ENCODE data around the gene ZBTB26. TPM values are rescaled to one million over a fixed set of nuclear protein-coding genes. Genes with fewer than 3 reads are reported as not detected.

The ZBTB26 gene
- polyA plus RNA-seq, 1 donor from 2014 or later: 8.5 TPM

DNA sequence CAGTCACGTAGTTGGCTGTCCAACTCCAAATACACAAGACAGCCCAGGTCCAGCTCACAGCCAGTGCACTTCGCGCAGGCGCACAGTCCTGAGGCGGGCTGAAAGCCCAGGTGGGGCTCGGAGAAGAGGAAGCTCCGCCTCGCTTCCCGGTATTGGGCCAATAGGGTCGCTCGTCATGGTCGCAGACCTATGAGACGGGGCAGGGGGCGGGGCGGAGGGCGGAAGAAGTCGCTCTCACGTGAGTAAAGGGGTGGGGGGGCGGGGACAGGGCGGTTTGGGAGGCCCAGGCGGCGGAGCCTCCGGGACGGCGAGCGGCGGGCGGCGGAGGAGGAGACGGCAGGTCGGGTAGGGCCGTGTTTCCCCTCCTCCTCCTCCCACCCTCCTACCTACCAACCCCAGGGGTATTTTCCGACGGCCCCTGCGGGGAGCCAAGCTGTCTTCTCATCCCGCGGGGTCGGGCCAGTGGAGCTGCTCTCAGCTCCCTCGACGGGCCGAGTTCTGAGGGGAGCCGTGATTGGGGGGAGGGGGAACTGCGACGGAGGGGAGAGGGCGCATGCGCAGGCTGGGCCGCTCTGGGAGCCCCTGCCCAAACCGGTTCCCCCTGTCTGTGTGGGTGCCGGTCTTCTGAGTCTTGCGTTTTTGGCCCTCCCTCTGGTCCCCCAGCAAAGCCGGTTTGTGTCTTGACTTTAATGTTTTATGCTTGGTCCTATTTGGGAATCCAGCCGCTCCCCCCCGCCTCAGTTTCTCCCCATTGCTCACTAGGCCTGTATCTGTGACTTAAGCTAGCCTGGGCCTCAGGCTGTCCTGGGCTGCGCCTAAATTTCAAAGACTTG is 9.7 kb upstream of the ZBTB26 start, which contains the start of gene RABGAP1:
Gene RABGAP1, plus strand, starts transcription at position 272 of the 833 bp plus-strand sequence. CDS start 16,040 bp downstream, outside the sequence.
- H3K79me2 ChIP-seq (replicated peaks; ENCODE audit: insufficient read depth, low read length): peaks cover 50% of the 10 kb centered on the region
- peak within 1 kb of the TSS; percentile 92 for H3K27ac ChIP-seq (ENCODE audit: low read length)

DNA sequence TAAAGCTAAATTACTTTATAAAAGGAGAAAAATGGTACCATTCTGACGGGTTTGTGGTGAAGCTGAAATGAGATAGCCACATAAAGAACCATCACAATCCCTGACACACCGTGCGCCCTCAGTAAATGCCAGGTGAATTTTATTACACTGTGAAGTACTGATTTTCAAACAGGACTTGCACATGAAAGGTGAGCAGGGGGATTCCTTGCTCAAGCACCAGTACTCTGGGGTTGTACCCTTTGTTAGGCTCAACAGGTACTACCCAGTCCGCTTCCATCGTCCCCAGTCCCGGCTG is 9.1 kb upstream of the ZBTB26 start:
- Histone ChIP-seq H3K9me3 (ENCODE audit: low read length) (no peaks in the 10 kb centered on the region), H3K4me2 (ENCODE audit: low read length) (peak overlapping the region; percentile 54), H3K27me3 (ENCODE audit: insufficient read depth, low read depth, low read length) (no peaks in the 10 kb centered on the region), H3K9ac (ENCODE audit: low read length) (peak overlapping the region; percentile 63), H2AFZ (ENCODE audit: low read depth, low read length) (peak overlapping the region; percentile 96), H3F3A (ENCODE audit: insufficient read depth, low read length, poor library complexity, severe bottlenecking) (no peaks in the 10 kb centered on the region), H3K79me2 (replicated peaks; ENCODE audit: insufficient read depth, low read length) (peaks cover 49% of the 10 kb centered on the region), H3K27ac (ENCODE audit: low read length) (peak overlapping the region; percentile 62), H3K9me2 (ENCODE audit: insufficient read depth, low read length) (no peaks in the 10 kb centered on the region), H4K20me1 (ENCODE audit: insufficient read depth) (no peaks in the 10 kb centered on the region), H3K4me3 (ENCODE audit: low read length) (peak overlapping the region; percentile 72), H3K36me3 (ENCODE audit: insufficient read depth, low read length) (no peaks in the 10 kb centered on the region)
- TF ChIP-seq RAD21 (conservative IDR thresholded peaks at IDR 0.05): no peak
- TF ChIP-seq, protein P1, sequence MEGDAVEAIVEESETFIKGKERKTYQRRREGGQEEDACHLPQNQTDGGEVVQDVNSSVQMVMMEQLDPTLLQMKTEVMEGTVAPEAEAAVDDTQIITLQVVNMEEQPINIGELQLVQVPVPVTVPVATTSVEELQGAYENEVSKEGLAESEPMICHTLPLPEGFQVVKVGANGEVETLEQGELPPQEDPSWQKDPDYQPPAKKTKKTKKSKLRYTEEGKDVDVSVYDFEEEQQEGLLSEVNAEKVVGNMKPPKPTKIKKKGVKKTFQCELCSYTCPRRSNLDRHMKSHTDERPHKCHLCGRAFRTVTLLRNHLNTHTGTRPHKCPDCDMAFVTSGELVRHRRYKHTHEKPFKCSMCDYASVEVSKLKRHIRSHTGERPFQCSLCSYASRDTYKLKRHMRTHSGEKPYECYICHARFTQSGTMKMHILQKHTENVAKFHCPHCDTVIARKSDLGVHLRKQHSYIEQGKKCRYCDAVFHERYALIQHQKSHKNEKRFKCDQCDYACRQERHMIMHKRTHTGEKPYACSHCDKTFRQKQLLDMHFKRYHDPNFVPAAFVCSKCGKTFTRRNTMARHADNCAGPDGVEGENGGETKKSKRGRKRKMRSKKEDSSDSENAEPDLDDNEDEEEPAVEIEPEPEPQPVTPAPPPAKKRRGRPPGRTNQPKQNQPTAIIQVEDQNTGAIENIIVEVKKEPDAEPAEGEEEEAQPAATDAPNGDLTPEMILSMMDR (IDR thresholded peaks at IDR 0.05; ENCODE audit: poor library complexity, severe bottlenecking): no peak
- TF ChIP-seq SMC3 (conservative IDR thresholded peaks at IDR 0.05; ENCODE audit: poor library complexity): no peak
- TF ChIP-seq MXI1 (conservative IDR thresholded peaks at IDR 0.05; ENCODE audit: poor library complexity, severe bottlenecking): no peak
- TF ChIP-seq EP300 (conservative IDR thresholded peaks at IDR 0.05; ENCODE audit: poor library complexity, severe bottlenecking): no peak
- TF ChIP-seq EZH2 (IDR thresholded peaks at IDR 0.05; ENCODE audit: borderline replicate concordance, insufficient read depth, low read length, poor library complexity, severe bottlenecking): no peak
- TF ChIP-seq, protein P2, sequence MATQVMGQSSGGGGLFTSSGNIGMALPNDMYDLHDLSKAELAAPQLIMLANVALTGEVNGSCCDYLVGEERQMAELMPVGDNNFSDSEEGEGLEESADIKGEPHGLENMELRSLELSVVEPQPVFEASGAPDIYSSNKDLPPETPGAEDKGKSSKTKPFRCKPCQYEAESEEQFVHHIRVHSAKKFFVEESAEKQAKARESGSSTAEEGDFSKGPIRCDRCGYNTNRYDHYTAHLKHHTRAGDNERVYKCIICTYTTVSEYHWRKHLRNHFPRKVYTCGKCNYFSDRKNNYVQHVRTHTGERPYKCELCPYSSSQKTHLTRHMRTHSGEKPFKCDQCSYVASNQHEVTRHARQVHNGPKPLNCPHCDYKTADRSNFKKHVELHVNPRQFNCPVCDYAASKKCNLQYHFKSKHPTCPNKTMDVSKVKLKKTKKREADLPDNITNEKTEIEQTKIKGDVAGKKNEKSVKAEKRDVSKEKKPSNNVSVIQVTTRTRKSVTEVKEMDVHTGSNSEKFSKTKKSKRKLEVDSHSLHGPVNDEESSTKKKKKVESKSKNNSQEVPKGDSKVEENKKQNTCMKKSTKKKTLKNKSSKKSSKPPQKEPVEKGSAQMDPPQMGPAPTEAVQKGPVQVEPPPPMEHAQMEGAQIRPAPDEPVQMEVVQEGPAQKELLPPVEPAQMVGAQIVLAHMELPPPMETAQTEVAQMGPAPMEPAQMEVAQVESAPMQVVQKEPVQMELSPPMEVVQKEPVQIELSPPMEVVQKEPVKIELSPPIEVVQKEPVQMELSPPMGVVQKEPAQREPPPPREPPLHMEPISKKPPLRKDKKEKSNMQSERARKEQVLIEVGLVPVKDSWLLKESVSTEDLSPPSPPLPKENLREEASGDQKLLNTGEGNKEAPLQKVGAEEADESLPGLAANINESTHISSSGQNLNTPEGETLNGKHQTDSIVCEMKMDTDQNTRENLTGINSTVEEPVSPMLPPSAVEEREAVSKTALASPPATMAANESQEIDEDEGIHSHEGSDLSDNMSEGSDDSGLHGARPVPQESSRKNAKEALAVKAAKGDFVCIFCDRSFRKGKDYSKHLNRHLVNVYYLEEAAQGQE (IDR thresholded peaks at IDR 0.05; ENCODE audit: borderline replicate concordance): no peak
- TF ChIP-seq POLR2AphosphoS5 (IDR thresholded peaks at IDR 0.05): no peak
- no peak for TF ChIP-seq TAF1 (IDR thresholded peaks at IDR 0.05; ENCODE audit: low read depth)

More for the DNA sequence above, 9.7 kb upstream of the ZBTB26 start, which contains the start of gene RABGAP1:
- Histone ChIP-seq H3K27me3 (ENCODE audit: insufficient read depth, low read depth, low read length) (no peaks in the 10 kb centered on the region), H3K36me3 (ENCODE audit: insufficient read depth, low read length) (no peaks in the 10 kb centered on the region), H3K4me2 (ENCODE audit: low read length) (peak within 1 kb of the TSS; percentile 90), H3K9me2 (ENCODE audit: insufficient read depth, low read length) (no peaks in the 10 kb centered on the region), H3F3A (ENCODE audit: insufficient read depth, low read length, poor library complexity, severe bottlenecking) (no peaks in the 10 kb centered on the region), H3K9me3 (ENCODE audit: low read length) (no peaks in the 10 kb centered on the region), H2AFZ (ENCODE audit: low read depth, low read length) (peak within 1 kb of the TSS; percentile 96), H4K20me1 (ENCODE audit: insufficient read depth) (no peaks in the 10 kb centered on the region), H3K4me3 (ENCODE audit: low read length) (peak within 1 kb of the TSS; percentile 72), H3K9ac (ENCODE audit: low read length) (peak within 1 kb of the TSS; percentile 88)
- TF ChIP-seq SMC3 (conservative IDR thresholded peaks at IDR 0.05; ENCODE audit: poor library complexity): no peak
- TF ChIP-seq POLR2AphosphoS5 (IDR thresholded peaks at IDR 0.05): peak; percentile 94
- TF ChIP-seq, protein P2 (IDR thresholded peaks at IDR 0.05; ENCODE audit: borderline replicate concordance): peak; percentile 59
- no peak for TF ChIP-seq EZH2 (IDR thresholded peaks at IDR 0.05; ENCODE audit: borderline replicate concordance, insufficient read depth, low read length, poor library complexity, severe bottlenecking)
- peak; percentile 59 for TF ChIP-seq MXI1 (conservative IDR thresholded peaks at IDR 0.05; ENCODE audit: poor library complexity, severe bottlenecking)
- TF ChIP-seq EP300 (conservative IDR thresholded peaks at IDR 0.05; ENCODE audit: poor library complexity, severe bottlenecking): peak; percentile 61
- TF ChIP-seq RAD21 (conservative IDR thresholded peaks at IDR 0.05): peak; percentile 9
- TF ChIP-seq TAF1 (IDR thresholded peaks at IDR 0.05; ENCODE audit: low read depth): no peak
- TF ChIP-seq, protein P1 (IDR thresholded peaks at IDR 0.05; ENCODE audit: poor library complexity, severe bottlenecking): no peak

Data from neural cell (in vitro differentiated cells).